22Rv1 (cell line): ENCODE data around the gene COL4A1.
"Not testable (repeated sequence)": the region's sequence is repeated elsewhere in the genome, so short reads cannot be mapped to it uniquely, and the experiment has no call there.

Experiments
- H3K27ac ChIP-seq: fragments of 450-650 bp; 2 replicates; pipeline ENCODE4 v1.5.1; 2017
- ZFX ChIP-seq: fragments of 450-650 bp; IDR thresholded peaks from 2 replicates; pipeline ENCODE4 v1.6.1; 2017; ENCODE audit warnings: antibody characterized with exemption, borderline replicate concordance
- TF ChIP-seq, protein P1 (sequence below): fragments of 450-650 bp; IDR thresholded peaks from 2 replicates; pipeline ENCODE4 v1.5.1; 2017; ENCODE audit warnings: mild to moderate bottlenecking

The COL4A1 gene

DNA sequence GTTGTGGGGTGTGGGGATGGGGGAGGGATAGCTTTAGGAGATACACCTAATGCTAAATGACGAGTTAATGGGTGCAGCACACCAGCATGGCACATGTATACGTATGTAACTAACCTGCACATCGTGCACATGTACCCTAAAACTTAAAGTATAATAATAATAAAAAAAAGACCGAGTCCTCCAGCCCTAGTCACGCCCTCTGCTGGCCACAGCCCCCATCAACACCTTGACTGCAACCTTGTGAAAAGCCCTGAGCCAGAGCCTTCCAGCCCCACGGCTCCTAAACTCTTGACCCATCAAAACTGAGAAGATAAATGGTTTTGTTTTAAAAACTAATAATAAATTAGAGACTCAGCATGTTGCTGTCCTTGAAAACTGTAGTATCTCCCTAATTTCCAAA, 194.6 kb downstream of the COL4A1 start:
- H3K27ac ChIP-seq = not testable (repeated sequence)
- TF ChIP-seq, protein P1, sequence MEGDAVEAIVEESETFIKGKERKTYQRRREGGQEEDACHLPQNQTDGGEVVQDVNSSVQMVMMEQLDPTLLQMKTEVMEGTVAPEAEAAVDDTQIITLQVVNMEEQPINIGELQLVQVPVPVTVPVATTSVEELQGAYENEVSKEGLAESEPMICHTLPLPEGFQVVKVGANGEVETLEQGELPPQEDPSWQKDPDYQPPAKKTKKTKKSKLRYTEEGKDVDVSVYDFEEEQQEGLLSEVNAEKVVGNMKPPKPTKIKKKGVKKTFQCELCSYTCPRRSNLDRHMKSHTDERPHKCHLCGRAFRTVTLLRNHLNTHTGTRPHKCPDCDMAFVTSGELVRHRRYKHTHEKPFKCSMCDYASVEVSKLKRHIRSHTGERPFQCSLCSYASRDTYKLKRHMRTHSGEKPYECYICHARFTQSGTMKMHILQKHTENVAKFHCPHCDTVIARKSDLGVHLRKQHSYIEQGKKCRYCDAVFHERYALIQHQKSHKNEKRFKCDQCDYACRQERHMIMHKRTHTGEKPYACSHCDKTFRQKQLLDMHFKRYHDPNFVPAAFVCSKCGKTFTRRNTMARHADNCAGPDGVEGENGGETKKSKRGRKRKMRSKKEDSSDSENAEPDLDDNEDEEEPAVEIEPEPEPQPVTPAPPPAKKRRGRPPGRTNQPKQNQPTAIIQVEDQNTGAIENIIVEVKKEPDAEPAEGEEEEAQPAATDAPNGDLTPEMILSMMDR = peak; percentile 60

DNA sequence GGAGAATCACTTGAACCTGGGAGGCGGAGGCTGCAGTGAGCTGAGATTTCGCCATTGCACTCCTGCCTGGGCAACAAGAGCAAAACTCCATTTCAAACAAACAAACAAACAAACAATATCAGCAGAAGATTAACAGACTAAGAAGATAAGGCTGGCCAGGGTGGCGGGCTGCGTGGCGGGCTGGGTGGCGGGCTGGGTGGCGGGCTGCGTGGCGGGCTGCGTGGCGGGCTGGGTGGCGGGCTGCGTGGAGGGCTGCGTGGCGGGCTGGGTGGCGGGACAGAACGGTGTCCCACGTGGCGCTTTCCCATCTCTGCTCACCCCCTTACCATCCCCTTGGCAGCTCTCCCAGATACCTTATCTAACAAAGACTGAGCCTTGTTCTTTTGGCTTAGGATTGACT, 196.2 kb downstream of the COL4A1 start:
- no peak overlapping the region for H3K27ac ChIP-seq
- TF ChIP-seq, protein P1 = no peak

DNA sequence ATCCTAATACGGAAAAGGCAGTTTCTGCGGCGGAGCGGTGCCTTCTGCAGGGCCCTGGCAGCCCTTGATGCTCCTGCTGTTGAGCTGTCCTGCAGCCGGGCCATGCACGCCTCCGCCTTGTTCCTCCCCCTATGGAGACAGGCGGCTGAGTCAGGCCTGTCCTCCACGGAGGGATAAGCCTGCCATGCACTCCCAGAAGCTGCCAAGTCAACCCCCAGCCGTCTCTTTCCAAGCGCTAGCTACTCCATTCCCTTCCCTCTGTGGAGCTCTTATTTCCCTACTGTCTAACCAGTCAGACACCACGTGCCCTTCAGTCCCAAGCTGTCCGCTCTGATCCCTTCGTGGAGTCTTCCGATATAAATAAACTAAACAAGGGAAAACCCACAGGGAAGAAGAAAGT, 197.0 kb downstream of the COL4A1 start:
- TF ChIP-seq, protein P1 = no peak
- TF ChIP-seq ZFX = no peak
- no peak overlapping the region for H3K27ac ChIP-seq

DNA sequence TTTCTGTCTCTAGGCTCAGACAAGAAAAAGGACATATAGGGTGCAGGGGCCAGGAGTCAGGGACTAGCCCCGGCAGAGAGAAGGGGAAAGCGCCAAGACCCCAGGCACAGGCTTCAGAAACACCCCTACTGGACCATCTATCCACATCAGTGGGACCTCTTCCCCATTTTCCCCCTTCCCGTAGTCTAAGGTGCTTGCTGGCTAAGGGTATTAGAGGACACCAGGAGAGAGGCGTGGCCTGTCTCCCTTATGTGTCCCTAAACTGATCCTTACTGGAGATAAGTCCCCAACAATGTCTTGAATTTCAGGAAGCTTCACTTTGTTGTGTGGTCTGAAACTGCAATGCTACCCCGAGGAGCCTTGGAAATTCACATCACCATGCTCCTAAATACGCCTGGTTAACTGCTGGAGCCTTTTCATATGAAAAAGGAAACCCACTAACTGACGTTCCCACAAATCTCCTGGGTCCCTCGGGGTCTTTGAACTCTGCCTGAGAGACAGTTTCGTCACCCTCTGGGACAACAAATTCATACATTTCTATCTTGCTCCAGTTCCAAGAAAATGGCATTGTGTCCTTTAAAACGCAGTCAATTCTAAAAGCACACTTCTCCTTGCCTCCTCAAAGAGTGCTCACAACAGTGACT, 197.7 kb downstream of the COL4A1 start:
- TF ChIP-seq, protein P1 = peak; percentile 29
- TF ChIP-seq ZFX = no peak
- peak overlapping the region; percentile 35; the same call in 1 of the 2 replicates for H3K27ac ChIP-seq

DNA sequence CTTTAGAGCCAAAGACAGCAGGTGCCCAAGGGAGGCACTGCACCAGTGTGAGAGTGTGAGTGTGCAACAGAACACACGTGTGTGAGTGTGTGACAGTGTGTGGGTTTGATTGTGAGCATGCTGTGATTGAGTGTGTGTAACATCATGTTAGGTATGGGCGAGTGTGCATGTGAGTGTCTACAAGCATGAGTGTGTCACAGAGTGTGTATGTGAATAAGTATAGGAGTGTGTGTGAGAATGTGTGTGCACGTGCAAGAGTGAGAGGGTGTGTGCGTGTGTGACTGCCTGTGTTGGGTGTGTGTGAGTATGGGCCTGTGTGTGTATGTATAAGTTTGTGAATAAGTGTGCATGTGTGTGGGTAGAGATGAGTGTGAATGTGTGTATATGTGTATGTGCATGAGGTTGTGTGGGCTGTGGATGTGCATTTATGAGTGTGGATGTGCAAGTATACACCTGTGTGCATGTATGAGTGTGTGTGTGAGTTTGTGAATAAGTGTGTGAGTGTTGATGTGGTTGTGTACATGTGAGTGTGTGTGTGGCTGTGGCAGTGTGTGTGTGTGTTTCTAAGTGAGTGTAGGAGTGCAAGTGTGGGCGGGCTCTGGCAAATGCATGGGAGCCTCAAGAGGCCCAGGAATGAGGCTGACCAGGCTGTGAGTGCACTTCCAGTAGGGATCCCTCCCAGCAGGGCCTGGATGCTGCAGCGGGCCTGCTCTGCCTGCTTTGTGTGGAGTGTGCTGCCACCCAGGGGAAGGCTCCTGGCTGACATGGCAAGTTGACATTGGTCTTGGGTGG, 198.4 kb downstream of the COL4A1 start:
- H3K27ac ChIP-seq = peak overlapping the region; percentile 35
- no peak for TF ChIP-seq ZFX
- TF ChIP-seq, protein P1 = peak; percentile 76

DNA sequence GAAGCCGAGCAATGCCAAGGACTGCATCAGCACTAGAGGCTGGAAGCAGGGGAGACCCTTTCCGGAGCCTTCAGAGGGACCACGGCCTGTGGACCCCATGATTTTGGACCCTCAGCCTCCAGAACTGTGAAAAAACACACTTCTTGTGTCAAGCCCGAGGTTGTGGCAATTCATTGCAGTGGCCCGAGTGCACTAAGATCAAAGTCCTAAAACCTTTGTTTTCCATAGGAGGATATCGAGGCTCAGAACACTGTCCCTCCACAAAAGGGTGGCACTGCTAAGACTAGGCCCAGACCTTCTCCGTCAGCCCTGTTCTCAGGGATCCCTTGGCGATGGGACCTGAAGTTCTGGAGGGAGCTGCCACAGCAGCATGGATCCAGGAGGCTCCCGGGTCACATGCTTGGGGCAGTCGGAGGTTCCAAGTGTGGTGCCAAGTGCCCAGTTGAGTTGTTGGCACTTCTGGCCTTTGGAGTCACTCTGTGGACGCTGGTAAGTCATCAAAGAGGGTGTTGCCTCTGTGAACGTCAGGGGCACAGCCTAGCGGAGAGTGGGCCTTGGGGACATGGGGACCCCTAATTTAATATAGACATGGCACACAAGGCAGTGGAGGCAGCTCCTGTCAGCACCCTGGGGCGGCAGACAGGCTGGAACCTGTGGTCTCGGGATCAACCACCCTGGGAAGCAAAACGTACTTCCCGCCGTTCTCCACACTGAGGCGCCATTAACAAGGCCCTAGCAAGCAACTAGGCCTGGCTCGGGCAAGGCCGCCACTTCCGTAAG, 199.2 kb downstream of the COL4A1 start:
- peak overlapping the region; percentile 35; the same call in 1 of the 2 replicates for H3K27ac ChIP-seq
- no peak for TF ChIP-seq ZFX
- TF ChIP-seq, protein P1 = no peak

DNA sequence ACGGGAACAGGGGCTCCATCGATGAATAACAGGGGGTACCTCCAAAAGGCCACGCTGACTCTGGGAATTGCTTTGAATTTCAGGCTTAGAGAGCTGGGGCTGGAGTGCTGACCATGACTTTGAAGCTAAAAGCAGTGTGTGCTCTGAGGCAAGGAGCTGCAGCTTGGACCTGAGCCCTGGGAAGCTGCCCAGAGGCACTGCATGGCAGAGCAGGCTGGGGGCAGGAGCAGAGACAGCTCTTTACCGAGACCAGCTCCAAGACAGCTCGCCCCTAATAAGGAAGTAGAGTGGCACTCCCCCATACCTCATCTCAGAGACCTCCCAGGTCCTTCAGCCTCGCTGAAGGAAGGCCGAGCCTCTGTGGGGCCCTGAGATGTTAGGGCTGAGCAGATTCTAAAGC, 200.2 kb downstream of the COL4A1 start:
- H3K27ac ChIP-seq = peak overlapping the region; percentile 35; the same call in 1 of the 2 replicates
- no peak for TF ChIP-seq ZFX
- TF ChIP-seq, protein P1 = no peak
